HG03378 (cell line): ENCODE data around the gene NOTCH2.
"Not testable (repeated sequence)": the region's sequence is repeated elsewhere in the genome, so short reads cannot be mapped to it uniquely, and the experiment has no call there.

Experiments used
- ATAC-seq: cut with Tn5 transposase; IDR thresholded peaks from one replicate; pipeline ENCODE4 v1.9.1; 2021; ENCODE audit warnings: mild to moderate bottlenecking, moderate library complexity; ENCODE audit not compliant: unreplicated experiment

Gene NOTCH2

GRCh38 chr1:119975582-119976254 is 93.7 kb downstream of the NOTCH2 start:
- ATAC-seq = not testable (repeated sequence)

- no peak for ATAC-seq
Measured at GRCh38 chr1:119975006-119975405, 94.5 kb downstream of the NOTCH2 start.

GRCh38 chr1:119974013-119974412 is 95.4 kb downstream of the NOTCH2 start:
- ATAC-seq = no peak

- ATAC-seq = no peak
Measured at GRCh38 chr1:119971710-119972570, 97.5 kb downstream of the NOTCH2 start.

- ATAC-seq = no peak
Measured at GRCh38 chr1:119968601-119969000, 100.9 kb downstream of the NOTCH2 start.

GRCh38 chr1:119968068-119968492 is 101.4 kb downstream of the NOTCH2 start:
- peak; percentile 87 for ATAC-seq

- no peak for ATAC-seq
Measured at GRCh38 chr1:119966681-119967080, 102.8 kb downstream of the NOTCH2 start.

GRCh38 chr1:119966020-119966419 is 103.4 kb downstream of the NOTCH2 start:
- no peak for ATAC-seq

GRCh38 chr1:119964673-119965363 is 104.6 kb downstream of the NOTCH2 start:
- ATAC-seq = no peak

GRCh38 chr1:119962296-119962968 is 107.0 kb downstream of the NOTCH2 start:
- ATAC-seq = no peak

GRCh38 chr1:119960501-119960900 is 109.0 kb downstream of the NOTCH2 start:
- ATAC-seq = no peak

- no peak for ATAC-seq
Measured at GRCh38 chr1:119959268-119960220, 109.9 kb downstream of the NOTCH2 start.

GRCh38 chr1:119958223-119958622 is 111.2 kb downstream of the NOTCH2 start:
- no peak for ATAC-seq

GRCh38 chr1:119956306-119956705 is 113.2 kb downstream of the NOTCH2 start:
- ATAC-seq = no peak

- no peak for ATAC-seq
Measured at GRCh38 chr1:119954476-119955422, 114.7 kb downstream of the NOTCH2 start.

GRCh38 chr1:119953266-119953998 is 116.0 kb downstream of the NOTCH2 start:
- no peak for ATAC-seq

- no peak for ATAC-seq
Measured at GRCh38 chr1:119952496-119952895, 117.0 kb downstream of the NOTCH2 start.
